HG03520 (cell line): Measurements from ENCODE around the gene CDHR5.
A peak's percentile ranks its signal among the peaks of the same experiment; 100 is the strongest.
"Not testable (repeated sequence)": the region's sequence is repeated elsewhere in the genome, so short reads cannot be mapped to it uniquely, and the experiment has no call there.

Source experiments
- ATAC-seq: cut with Tn5 transposase; IDR thresholded peaks from one replicate; pipeline ENCODE4 v1.9.1; 2021; ENCODE audit warnings: mild to moderate bottlenecking, moderate library complexity; ENCODE audit not compliant: unreplicated experiment

Gene CDHR5

GRCh38 chr11:589798-590197 is 35.0 kb downstream of the CDHR5 start:
- ATAC-seq: no peak

GRCh38 chr11:587978-588380 is 36.8 kb downstream of the CDHR5 start:
- ATAC-seq: no peak

DNA sequence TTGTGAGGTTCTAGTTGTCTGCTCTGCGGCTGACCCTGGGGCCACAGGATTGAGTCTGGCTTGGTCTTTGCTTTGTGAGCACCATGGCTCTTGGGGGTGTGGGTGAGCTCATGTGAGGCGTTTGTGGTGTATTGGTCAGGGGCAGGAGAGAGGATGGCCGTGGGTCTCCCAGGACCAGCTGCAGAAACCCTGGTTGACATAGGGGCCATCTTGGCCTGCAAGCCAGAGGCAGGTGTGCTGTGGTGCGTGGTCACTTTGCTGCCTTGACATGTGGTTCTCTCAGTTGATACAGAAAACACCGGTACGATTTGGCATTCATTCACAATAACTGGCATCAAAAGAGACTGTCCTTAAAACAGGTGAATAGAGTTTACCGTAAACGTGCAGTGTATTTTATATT is 37.2 kb downstream of the CDHR5 start:
- ATAC-seq: no peak

DNA sequence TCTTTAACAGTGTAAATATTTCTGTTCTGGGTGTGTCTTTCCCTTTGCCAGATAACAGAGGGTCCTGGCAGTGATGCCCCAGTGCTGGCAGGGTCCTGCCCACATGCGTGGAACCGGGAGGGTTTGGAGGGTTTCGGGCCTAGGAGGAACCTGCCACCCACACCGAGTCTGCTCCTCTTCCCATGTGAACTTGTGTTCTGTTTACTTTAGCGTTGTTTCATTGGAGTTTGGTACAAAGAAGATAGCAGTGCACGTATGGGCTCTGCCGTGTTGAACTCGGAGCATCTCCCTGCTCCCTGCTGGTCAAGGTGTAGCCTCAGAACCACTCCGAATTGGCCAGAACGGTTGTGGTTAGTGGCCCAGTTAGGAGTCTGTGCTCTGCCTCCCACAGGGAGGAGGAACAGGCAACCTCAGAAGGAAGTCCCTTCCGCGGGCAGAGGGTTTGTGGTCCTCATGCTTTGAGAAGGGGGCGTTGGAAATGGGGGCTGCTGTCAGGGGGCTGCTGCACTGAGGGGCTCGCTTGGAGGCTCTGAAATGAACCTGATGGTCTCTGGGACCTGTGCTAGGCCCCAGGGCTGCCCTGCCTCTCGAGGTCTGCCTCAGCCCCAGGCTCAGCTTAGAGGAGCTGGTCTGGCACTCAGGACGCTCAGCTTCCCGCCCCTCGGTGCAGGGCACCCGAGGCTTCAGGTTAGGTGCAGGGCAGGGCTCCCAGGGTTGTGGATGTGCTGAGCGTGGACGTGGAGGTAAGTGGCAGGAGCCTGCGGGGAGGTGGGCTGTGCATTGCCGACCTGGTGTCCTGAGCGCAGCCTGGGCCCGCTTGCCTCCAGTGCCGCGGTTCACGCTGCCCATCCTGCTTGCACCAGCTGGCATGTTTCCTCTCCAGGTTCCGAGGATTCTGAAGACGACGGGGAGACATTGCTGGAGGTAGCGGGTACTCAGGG is 38.1 kb downstream of the CDHR5 start:
- no peak for ATAC-seq

DNA sequence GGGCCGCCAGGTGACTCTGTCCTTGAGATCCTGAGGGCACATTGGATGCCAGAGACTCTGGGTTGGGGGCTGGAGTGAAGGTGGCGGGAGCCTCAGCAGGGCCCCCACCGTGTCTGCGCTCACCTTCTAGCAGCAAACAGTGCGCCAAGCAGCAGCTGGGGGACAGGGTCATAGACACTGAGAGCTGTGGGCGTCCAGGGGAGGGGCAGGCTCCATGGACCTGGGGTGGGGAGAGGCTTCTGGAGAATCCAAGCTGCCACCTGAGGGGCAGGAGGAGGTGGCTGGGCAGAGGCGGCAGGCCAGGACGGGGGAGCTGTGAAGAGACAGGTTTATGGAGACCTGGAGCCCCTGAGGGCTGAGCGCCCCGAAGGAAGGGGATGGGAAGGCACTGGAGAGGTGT is 40.5 kb downstream of the CDHR5 start:
- no peak for ATAC-seq

DNA sequence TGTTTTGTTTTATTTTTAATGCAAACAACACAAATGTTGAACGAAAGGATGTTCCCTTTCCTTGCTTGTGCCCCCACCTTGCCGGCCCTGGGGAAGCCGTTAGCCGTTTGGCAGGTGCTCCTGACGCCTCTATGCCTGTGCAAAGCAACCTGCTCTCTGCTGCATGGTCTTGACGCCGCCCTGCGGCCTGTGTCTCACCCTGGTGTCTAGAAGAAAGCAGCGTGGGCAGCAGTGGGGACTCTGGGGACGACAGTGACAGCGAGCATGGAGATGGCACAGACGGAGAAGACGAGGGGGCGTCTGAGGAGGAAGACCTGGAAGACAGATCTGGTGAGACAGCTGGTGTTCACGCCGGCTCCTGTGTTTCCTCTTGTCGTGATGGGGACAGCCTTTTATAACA is 43.0 kb downstream of the CDHR5 start:
- ATAC-seq: no peak

DNA sequence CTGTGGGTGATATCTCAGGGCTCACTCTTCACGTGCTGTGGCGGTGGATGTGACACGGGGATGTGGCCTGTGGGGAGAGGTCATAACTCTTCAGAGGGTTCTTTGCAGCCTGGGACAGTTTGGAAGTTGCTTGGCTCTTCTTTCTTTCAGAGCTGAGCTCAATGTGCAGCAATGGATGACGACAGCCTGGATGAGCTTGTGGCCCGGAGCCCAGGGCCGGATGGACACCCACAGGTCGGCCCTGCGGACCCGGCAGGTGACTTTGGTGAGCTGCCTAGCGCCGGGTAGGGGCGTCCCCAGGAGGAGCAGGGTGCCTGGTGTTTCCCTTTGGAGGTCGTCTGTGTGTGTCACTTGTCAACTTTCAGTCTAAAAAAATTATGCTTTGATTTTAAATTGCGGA is 43.4 kb downstream of the CDHR5 start:
- no peak for ATAC-seq

DNA sequence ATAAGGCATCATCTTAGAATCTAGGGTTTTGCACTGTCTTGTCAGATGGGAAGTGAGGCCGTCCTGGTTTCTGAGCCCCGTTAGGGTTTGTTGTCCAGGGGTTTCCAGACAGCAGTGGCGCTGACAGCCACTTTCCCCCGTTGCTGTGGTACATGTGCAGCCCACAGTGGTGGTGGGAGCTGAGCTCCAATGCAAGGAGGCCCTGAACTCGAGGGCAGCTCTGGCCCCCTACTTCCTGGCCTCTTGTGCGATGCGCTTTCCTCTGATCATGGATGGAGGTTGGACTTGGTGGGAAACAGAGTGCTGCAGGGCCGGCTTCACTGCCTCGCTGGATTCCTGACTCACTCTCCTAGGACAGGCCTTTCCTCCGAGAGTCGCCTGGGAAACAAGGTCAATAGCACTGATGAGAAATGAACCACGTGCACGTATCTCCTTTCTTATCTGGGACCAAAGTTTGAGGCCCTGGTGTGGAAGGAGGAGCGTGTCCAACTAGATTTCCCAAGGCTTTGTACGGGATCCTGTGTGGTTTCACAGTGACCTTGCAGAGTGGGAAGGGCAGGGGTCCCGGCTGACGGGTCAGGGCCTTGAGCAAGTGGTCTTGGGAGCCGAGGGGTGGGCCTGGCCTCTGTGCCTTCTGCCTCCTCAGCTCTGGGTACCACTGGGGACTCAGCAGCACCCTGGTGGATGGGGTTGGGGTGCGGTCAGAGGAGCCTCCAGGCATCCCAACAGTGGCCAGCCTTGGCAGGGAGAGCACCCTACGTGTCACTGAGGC is 44.7 kb downstream of the CDHR5 start:
- no peak for ATAC-seq

DNA sequence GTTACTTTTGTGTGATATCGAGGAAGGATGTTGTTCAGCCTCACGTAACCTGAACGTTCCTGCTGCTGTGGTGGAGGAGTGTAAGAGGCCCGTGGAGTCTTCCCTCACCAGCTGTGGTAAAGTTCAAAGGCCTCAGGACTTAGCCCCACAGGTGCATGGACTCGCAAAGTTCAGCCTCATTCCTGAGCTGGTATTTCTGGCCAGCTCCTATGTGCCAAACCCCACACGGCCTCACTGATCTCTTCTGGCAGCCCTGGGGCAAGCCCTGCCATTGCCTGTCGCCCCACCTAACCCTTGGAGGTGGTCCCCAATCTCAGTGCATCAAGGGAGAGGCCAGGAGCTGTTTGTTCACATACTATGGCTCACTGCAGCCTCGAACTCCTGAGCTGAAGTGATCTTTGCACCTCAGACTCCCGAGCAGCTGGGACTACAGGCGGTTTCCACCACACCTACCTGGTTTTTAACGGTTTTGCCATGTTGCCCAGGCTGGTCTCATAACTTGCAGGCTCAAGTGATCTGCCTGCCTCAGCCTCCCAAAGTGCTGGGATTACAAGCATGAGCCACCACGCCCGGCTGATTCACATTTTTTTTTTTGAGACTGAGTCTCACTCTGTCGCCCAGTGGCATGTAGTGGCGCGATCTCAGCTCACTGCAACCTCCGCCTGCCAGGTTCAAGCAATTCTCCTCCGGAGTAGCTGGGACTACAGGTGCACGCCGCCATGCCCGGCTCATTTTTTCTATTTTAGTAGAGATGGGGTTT is 46.3 kb downstream of the CDHR5 start:
- no peak for ATAC-seq

- no peak for ATAC-seq
Measured at GRCh38 chr11:577611-577894, 47.2 kb downstream of the CDHR5 start.

GRCh38 chr11:576811-577610 is 47.7 kb downstream of the CDHR5 start:
- ATAC-seq: no peak

DNA sequence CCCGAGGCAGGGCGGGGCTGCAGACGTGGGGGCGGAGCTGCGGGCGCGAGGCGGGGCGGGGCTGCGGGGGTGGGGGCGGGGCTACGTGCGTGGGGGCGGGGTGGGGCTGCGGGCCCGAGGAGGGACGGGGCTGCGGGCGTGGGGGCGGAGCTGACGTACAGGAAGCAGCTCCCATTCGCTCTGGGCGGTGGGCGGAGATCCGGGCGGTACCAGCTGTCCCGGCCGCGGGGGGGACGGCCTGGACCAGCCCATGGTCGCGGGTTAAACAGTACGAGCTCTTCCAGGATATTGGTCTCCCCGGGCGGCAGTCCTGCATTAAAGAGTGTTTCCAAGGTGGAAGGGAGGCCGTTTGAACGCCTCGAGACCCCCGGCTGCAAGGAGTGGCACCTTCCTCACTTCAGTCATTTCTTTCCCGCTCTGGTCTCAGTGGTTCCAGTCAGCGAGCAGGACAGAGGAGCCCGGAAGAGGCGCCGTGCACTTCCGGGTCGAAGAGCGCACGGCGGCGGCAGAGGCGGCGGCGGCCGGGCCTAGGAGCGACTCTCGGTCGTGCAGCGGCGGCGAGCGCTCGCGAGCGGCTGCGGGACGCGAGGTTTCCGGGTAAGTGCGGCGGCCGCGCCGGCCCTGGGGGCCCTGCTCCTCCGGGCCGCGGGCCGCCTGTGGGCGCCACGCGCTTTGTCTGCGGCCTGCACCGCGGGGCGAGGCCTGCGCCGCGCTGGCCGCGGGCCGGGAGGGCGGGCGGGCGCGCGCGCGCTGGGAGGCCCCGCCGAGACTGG is 48.6 kb downstream of the CDHR5 start, which contains the start of gene PHRF1:
TSS of gene PHRF1 (plus strand) at position 475 of the 773 bp plus-strand sequence. CDS start 5,043 bp downstream, outside the sequence.
- ATAC-seq: peak; percentile 80

DNA sequence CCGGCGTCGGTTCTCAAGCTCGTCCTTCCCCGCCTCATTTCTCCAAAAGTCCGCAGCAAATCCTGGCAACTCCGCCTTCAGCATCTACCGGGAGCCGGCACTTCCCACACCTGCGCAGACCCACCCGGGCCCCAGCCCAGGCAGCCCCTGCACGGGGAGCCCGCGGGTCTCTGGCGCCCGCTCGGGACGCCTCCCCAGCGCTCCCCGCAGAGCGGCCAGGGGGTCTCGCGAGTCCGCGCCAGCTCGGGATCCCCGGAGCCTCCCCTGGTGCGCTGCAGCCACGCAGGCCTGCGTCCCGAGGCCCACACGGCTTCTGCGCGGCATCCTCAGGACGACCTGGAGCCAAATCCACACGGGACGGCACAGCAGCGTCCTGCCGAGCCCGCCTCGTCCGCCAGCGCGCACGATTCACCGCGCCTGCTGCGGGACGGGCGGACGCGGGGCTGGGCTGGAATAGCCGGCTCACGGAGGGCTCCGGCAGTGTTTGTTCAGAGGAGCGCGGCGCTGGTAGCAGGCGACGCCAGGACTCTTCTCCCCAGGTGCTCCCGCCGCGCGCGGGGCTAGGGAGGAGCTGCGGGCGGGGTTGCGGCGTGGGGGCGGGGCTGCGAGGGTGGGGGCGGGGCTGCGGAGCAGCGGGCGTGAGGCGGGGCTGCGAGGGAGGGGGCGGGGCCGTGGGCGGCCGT is 49.3 kb downstream of the CDHR5 start:
- no peak for ATAC-seq

GRCh38 chr11:574632-575312 is 50.0 kb downstream of the CDHR5 start:
- ATAC-seq: no peak

- ATAC-seq: not testable (repeated sequence)
Measured at GRCh38 chr11:574031-574570, 50.7 kb downstream of the CDHR5 start.

GRCh38 chr11:573146-573759 is 51.5 kb downstream of the CDHR5 start:
- no peak for ATAC-seq

- ATAC-seq: no peak
Measured at GRCh38 chr11:571802-572185, 53.0 kb downstream of the CDHR5 start.
